GM19324 (cell line): ENCODE results near the gene NAGLU.

ENCODE experiments used
- ATAC-seq: cut with Tn5 transposase; IDR thresholded peaks from one replicate; pipeline ENCODE4 v1.9.1; 2021; ENCODE audit warnings: mild to moderate bottlenecking, moderate library complexity; ENCODE audit not compliant: unreplicated experiment, low FRiP score

The NAGLU gene

GRCh38 chr17:42585353-42585752, 49.3 kb downstream of the NAGLU start:
- no peak for ATAC-seq

GRCh38 chr17:42586514-42587230, 50.6 kb downstream of the NAGLU start:
- no peak for ATAC-seq

- no peak for ATAC-seq
Measured at GRCh38 chr17:42590886-42591285, 54.8 kb downstream of the NAGLU start.

GRCh38 chr17:42591411-42591810, 55.4 kb downstream of the NAGLU start:
- no peak for ATAC-seq
